ENCODE data around the gene CNGB1. TPM values are rescaled to one million over a fixed set of nuclear protein-coding genes. Genes with fewer than 3 reads are reported as not detected.

CNGB1 gene
- total RNA-seq, 4 donors from 2014 or later: not detected

DNA sequence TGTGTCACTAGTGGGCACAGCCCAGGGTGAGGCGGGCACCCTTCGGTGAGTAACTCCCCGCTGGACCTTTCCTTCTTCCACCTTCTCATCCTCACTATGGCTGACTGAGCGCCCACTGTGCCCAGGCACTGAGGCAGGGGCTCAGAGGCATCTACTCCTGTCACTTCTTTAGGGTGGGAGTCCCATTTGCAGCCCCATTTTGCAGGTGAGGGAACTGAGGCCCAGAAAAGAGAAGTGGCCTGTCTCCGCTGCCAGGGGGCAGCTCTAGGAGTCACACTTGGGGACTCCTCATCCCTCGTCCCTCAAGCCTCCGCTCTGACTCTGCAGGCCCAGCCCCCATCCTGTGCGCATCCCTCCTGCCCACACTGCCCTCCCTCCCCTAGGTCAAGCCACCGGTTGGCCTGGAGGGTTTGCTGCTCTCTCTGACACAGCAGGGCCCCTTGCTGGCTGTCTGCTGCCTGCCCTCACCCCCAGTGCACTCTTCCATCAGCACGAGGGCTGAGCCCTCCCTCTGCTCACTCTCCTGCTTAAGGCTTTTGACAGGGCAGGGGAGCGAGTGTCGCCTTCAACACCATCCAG is 62.4 kb downstream of the CNGB1 start:
- Histone ChIP-seq H3K27me3 (no peaks in the 10 kb centered on the region), H3K9me3 (no peaks in the 10 kb centered on the region), H3K36me3 (no peaks in the 10 kb centered on the region), H3K4me3 (no peak overlapping the region), H3K4me1 (no peaks in the 10 kb centered on the region), H3K27ac (no peak overlapping the region)
- no peak for TF ChIP-seq POLR2A (IDR thresholded peaks at IDR 0.05)
- TF ChIP-seq, protein P1, sequence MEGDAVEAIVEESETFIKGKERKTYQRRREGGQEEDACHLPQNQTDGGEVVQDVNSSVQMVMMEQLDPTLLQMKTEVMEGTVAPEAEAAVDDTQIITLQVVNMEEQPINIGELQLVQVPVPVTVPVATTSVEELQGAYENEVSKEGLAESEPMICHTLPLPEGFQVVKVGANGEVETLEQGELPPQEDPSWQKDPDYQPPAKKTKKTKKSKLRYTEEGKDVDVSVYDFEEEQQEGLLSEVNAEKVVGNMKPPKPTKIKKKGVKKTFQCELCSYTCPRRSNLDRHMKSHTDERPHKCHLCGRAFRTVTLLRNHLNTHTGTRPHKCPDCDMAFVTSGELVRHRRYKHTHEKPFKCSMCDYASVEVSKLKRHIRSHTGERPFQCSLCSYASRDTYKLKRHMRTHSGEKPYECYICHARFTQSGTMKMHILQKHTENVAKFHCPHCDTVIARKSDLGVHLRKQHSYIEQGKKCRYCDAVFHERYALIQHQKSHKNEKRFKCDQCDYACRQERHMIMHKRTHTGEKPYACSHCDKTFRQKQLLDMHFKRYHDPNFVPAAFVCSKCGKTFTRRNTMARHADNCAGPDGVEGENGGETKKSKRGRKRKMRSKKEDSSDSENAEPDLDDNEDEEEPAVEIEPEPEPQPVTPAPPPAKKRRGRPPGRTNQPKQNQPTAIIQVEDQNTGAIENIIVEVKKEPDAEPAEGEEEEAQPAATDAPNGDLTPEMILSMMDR (IDR thresholded peaks at IDR 0.05): no peak
- no peak for DNase-seq
- intact Hi-C loops (cut with DNase I; ENCODE audit: low total_unique reads): no loop called here

DNA sequence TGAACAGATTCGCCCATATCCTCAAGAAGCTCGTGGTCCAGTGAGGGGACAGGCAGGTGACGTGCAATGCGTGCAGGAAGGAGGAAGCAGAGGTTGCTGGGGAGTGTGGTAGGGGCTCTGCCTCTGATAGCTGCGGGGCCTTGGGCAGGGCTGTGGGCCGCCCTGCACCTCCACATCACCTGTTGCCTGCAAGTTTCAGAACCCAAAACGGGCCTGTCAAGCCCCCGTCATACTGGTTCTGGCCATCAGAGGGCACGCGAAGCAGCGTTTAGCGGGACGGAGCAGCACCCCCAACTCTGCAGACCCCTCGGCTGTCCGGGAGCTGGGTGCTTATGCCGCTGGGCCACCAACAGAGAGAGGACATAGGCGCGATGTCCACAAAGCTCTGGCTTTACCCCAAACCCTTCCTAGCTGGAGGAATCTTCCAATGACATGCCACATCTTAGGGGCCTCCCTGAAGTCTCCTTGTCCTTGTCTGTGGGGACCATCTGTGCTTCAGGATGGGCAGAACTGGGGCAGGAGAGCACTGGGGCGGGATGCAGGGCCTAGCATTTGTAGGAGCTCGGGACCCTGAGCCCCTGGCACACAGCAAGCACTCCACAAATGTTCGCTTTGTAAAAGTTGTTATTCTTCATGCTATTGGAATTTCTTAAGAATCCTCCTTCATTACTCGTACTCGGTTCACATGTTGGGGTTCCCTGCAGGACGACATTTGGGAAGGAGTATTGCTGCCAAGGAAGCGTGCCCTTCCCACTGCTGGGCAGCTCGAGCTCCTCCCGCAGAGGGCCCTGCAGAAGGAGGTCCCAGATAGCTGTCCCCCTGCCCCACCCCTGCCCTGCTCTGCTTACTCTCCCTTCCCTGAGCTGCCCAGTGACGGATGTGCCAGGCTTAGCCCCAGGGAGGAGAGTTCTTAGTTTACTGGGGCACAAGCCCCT is 64.3 kb downstream of the CNGB1 start:
- Histone ChIP-seq H3K36me3 (no peaks in the 10 kb centered on the region), H3K9me3 (no peaks in the 10 kb centered on the region), H3K4me3 (no peak overlapping the region), H3K4me1 (no peaks in the 10 kb centered on the region), H3K27ac (no peak overlapping the region), H3K27me3 (no peaks in the 10 kb centered on the region)
- DNase-seq: no peak
- intact Hi-C loops (cut with DNase I; ENCODE audit: low total_unique reads): no loop called here
- TF ChIP-seq, protein P1 (IDR thresholded peaks at IDR 0.05): peak in 3 of 4 experiments; percentile 31 to 36 (median 34)
- TF ChIP-seq POLR2A (IDR thresholded peaks at IDR 0.05): no peak

DNA sequence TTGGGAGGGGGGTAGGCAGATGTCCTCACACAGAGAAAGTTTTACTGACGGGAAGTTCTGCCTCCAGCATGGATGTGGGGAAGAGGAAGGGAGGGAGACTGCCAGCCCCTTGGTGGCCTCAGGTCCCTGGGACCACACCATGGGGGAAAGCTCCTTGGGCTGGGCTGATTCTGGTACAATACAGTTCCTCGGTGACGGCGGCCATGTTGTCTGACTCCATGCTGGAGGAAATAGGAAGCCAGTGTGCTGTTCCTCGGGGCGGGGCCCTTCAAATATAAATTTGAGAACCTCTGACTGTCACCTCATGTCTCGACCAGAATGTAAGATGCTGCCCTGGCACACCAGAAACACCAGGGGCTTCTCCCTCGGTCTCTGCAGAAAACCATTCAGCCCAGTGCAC is 66.8 kb downstream of the CNGB1 start:
- no peak overlapping the region for H3K4me3 ChIP-seq
- H3K4me1 ChIP-seq: no peaks in the 10 kb centered on the region
- H3K27ac ChIP-seq: no peak overlapping the region
- H3K9me3 ChIP-seq: no peaks in the 10 kb centered on the region
- intact Hi-C loops (cut with DNase I; ENCODE audit: low total_unique reads): loop anchor here (5.0 kb wide), 1 partner anchor 98 kb away; the partner anchor contains the start of genes USB1 and ZNF319
- H3K27me3 ChIP-seq: no peaks in the 10 kb centered on the region
- DNase-seq: no peak
- no peaks in the 10 kb centered on the region for H3K36me3 ChIP-seq
- TF ChIP-seq, protein P1 (IDR thresholded peaks at IDR 0.05): no peak
- no peak for TF ChIP-seq POLR2A (IDR thresholded peaks at IDR 0.05)

DNA sequence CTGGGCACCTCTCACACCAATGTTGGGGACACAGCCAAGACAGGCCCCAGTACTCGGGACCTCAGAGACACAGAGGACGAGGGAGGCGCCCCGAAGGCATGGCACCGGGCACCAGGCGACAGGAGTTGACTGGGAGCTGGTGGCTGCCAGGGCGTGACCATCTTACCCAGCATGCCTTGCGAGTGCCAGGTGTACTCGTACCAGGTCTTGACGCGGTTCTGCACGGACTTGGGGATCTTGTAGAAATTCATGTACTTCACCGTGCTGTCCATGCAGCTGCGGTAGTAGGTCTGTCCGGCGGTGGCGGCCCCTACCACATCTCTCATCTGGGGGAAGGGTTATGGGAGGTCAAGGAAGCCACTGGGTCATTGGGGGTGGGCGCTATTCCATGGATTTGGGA is 67.3 kb downstream of the CNGB1 start:
- Histone ChIP-seq H3K27me3 (no peaks in the 10 kb centered on the region), H3K4me3 (no peak overlapping the region), H3K4me1 (no peaks in the 10 kb centered on the region), H3K27ac (no peak overlapping the region), H3K9me3 (no peaks in the 10 kb centered on the region), H3K36me3 (no peaks in the 10 kb centered on the region)
- DNase-seq: no peak
- intact Hi-C loops (cut with DNase I; ENCODE audit: low total_unique reads): loop anchor here (5.0 kb wide), 1 partner anchor 99 kb away; the partner anchor contains the start of genes USB1 and ZNF319
- TF ChIP-seq, protein P1 (IDR thresholded peaks at IDR 0.05): no peak
- no peak for TF ChIP-seq POLR2A (IDR thresholded peaks at IDR 0.05)

Data from uterus (tissue), 4 donors.